Measurements from ENCODE around the gene ZFP82. TPM values are rescaled to one million over a fixed set of nuclear protein-coding genes. Genes with fewer than 3 reads are reported as not detected.
A peak's percentile ranks its signal among the peaks of the same experiment; 100 is the strongest.

The ZFP82 gene
- total RNA-seq, 6 donors from 2014 or later: 0.78 to 8.1 (median 4.2) TPM

DNA sequence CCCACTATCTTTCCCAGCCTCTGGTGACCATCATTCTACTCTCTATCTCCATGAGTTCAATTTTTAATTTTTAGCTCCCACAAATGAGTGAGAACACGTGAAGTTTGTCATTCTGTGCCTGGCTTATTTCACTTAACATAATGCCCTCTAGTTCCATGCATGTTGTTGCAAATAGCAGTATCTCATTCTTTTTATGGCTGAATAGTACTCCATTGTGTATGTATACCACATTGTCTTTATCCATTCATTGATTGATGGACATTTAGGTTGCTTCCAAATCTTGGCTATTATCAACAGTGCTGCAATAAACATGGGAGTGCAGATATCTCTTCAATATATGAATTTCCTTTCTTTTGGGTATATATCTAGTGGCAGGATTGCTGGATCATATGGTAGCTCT, 22.9 kb upstream of the ZFP82 start:
- Histone ChIP-seq H3K9me3 (peaks cover 33 to 82% (median 57%) of the 10 kb centered on the region in 4 donors), H3K4me3 (no peak overlapping the region), H3K4me1 (no peaks in the 10 kb centered on the region), H3K27ac (no peak overlapping the region), H3K36me3 (peaks cover 0 to 7% (median 1%) of the 10 kb centered on the region in 4 donors), H3K27me3 (no peaks in the 10 kb centered on the region)
- TF ChIP-seq EP300 (IDR thresholded peaks at IDR 0.05) (no peak), POLR2AphosphoS5 (IDR thresholded peaks at IDR 0.05) (no peak), POLR2A (IDR thresholded peaks at IDR 0.05) (no peak)
- TF ChIP-seq, protein P1, sequence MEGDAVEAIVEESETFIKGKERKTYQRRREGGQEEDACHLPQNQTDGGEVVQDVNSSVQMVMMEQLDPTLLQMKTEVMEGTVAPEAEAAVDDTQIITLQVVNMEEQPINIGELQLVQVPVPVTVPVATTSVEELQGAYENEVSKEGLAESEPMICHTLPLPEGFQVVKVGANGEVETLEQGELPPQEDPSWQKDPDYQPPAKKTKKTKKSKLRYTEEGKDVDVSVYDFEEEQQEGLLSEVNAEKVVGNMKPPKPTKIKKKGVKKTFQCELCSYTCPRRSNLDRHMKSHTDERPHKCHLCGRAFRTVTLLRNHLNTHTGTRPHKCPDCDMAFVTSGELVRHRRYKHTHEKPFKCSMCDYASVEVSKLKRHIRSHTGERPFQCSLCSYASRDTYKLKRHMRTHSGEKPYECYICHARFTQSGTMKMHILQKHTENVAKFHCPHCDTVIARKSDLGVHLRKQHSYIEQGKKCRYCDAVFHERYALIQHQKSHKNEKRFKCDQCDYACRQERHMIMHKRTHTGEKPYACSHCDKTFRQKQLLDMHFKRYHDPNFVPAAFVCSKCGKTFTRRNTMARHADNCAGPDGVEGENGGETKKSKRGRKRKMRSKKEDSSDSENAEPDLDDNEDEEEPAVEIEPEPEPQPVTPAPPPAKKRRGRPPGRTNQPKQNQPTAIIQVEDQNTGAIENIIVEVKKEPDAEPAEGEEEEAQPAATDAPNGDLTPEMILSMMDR (IDR thresholded peaks at IDR 0.05): no peak
- 72 to 78% methylated on average over 1 of the region's 1 CpG for WGBS, 2 donors
- DNase-seq (no peak), ATAC-seq (ENCODE audit: low FRiP score in 2 of 2) (no peak)

DNA sequence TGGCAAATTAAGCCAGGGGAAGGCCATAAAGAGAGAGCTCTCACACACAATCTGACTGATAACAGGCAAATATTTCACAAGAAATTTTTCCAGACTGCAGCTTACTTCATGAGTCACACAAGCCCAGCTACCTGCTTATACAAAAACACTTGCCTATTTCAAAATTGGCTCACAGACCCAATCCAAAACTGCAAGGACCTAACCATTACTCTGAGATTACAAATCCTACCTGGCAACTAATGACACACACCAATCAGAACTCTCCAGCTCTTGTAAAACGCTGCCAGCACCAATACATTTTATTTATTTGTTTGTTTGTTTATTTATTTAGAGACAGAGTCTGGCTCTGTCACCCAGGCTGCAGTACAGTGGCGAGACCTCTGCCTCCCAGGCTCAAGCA, 18.1 kb upstream of the ZFP82 start:
- Histone ChIP-seq H3K36me3 (no peaks in the 10 kb centered on the region), H3K27ac (no peak overlapping the region), H3K9me3 (peaks cover 5 to 42% (median 24%) of the 10 kb centered on the region in 4 donors), H3K27me3 (no peaks in the 10 kb centered on the region), H3K4me1 (no peaks in the 10 kb centered on the region), H3K4me3 (no peak overlapping the region)
- WGBS, 2 donors: 40 to 44% methylated on average over 2 of the region's 2 CpGs
- DNase-seq (no peak), ATAC-seq (ENCODE audit: low FRiP score in 2 of 2) (no peak)
- TF ChIP-seq POLR2A (IDR thresholded peaks at IDR 0.05): no peak
- TF ChIP-seq EP300 (IDR thresholded peaks at IDR 0.05): no peak
- TF ChIP-seq, protein P1 (IDR thresholded peaks at IDR 0.05): no peak
- no peak for TF ChIP-seq POLR2AphosphoS5 (IDR thresholded peaks at IDR 0.05)

DNA sequence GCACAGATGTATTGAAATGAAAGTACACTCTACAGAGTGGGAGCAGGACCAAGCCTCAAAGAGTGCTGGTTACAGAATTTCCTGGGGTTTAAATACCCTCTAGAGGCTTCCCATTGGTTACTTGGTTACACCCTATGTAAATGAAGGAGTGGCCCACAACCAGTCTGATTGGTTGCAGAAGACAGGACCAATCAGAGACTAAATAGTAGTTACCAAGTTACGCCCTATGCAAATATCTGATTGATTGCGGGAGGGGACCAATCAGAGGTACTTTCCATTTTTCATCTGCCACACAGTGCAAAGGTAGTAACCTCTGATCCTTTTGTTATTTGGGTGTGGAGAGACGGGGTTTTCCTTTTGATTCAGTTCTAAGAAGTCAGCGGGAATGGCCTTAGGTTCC, 5.5 kb upstream of the ZFP82 start:
- Histone ChIP-seq H3K27ac (no peak overlapping the region), H3K36me3 (no peaks in the 10 kb centered on the region), H3K4me3 (no peak overlapping the region), H3K4me1 (peaks cover 0 to 15% (median 1%) of the 10 kb centered on the region in 4 donors), H3K27me3 (peaks cover 0 to 2% (median 0%) of the 10 kb centered on the region in 4 donors), H3K9me3 (peaks cover 0 to 13% (median 8%) of the 10 kb centered on the region in 4 donors)
- no peak for ATAC-seq (ENCODE audit: low FRiP score in 2 of 2)
- no peak for DNase-seq
- WGBS, 2 donors: 82 to 98% methylated on average over 4 of the region's 4 CpGs
- TF ChIP-seq POLR2A (IDR thresholded peaks at IDR 0.05): no peak
- TF ChIP-seq EP300 (IDR thresholded peaks at IDR 0.05): no peak
- TF ChIP-seq, protein P1 (IDR thresholded peaks at IDR 0.05): no peak
- no peak for TF ChIP-seq POLR2AphosphoS5 (IDR thresholded peaks at IDR 0.05)

DNA sequence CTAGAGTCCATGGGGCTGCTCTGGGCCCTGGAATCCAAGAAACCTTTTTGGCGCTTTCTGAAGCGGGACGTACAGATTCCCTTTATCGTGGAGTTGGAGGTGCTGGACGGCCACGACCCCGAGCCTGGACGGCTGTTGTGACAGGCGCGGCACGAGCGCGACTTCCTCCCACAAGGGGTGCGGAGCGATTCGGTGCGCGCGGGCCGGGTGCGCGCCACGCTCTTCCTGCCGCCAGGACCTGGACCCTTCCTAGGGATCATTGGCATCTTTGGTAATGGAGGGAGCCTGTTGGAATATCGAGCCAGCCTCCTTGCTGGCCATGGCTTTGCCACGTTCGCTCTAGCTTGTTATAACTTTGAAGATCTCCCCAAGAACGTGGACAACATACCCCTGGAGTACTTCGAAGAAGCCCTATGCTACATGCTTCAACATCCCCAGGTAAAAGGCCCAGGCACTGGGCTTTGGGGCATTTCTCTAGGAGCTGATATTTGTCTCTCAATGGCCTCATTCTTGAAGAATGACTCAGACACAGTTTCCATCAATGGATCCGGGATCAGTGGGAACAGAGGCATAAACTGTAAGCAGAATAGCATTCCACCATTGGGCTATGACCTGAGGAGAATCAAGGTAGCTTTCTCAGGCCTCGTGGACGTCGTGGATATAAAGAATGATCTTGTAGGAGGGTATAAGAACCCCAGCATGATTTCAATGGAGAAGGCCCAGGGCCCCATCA, 3.5 kb upstream of the ZFP82 start:
- Histone ChIP-seq H3K4me3 (peak overlapping the region; percentile 38 to 49 (median 47)), H3K36me3 (no peaks in the 10 kb centered on the region), H3K27ac (no peak overlapping the region), H3K27me3 (peaks cover 0 to 2% (median 0%) of the 10 kb centered on the region in 4 donors), H3K4me1 (peaks cover 9 to 25% (median 13%) of the 10 kb centered on the region in 4 donors), H3K9me3 (peaks cover 0 to 13% (median 8%) of the 10 kb centered on the region in 4 donors)
- ATAC-seq (ENCODE audit: low FRiP score in 2 of 2): peak in 1 of 2 donors; percentile 4
- 34 to 37% methylated on average over 14 to 30 of the region's 33 CpGs for WGBS, 2 donors
- DNase-seq: peak in 1 of 2 donors; percentile 79
- TF ChIP-seq, protein P1 (IDR thresholded peaks at IDR 0.05): no peak
- TF ChIP-seq EP300 (IDR thresholded peaks at IDR 0.05): no peak
- TF ChIP-seq POLR2AphosphoS5 (IDR thresholded peaks at IDR 0.05): no peak
- TF ChIP-seq POLR2A (IDR thresholded peaks at IDR 0.05): no peak
